TTC549 (cell line): ENCODE data around the gene MTUS2.

ENCODE experiments used
- FAIRE-seq: peaks from 2 replicates; lab custom pipeline; 2012; peaks lifted over from hg19 to GRCh38; lab: Jason Lieb, UNC

Gene MTUS2

GRCh38 chr13:29487466-29488454 is 667.6 kb downstream of the MTUS2 start:
- FAIRE-seq, result no peak

- FAIRE-seq, result no peak
Measured at GRCh38 chr13:29489650-29490560, 669.8 kb downstream of the MTUS2 start.

- FAIRE-seq, result no peak
Measured at GRCh38 chr13:29490561-29490885, 670.4 kb downstream of the MTUS2 start.

GRCh38 chr13:29491248-29491647 is 671.1 kb downstream of the MTUS2 start:
- no peak for FAIRE-seq

GRCh38 chr13:29493796-29494195 is 673.7 kb downstream of the MTUS2 start:
- FAIRE-seq, result no peak

GRCh38 chr13:29494520-29494919 is 674.4 kb downstream of the MTUS2 start:
- FAIRE-seq, result no peak

GRCh38 chr13:29496241-29496712 is 676.1 kb downstream of the MTUS2 start:
- no peak for FAIRE-seq

- FAIRE-seq, result no peak
Measured at GRCh38 chr13:29497137-29497654, 677.1 kb downstream of the MTUS2 start.

- FAIRE-seq, result no peak
Measured at GRCh38 chr13:29498426-29499040, 678.4 kb downstream of the MTUS2 start.

- no peak for FAIRE-seq
Measured at GRCh38 chr13:29499506-29500165, 679.5 kb downstream of the MTUS2 start.

- no peak for FAIRE-seq
Measured at GRCh38 chr13:29500386-29500785, 680.2 kb downstream of the MTUS2 start.

- FAIRE-seq, result no peak
Measured at GRCh38 chr13:29501674-29502073, 681.5 kb downstream of the MTUS2 start.

- no peak for FAIRE-seq
Measured at GRCh38 chr13:29502391-29503008, 682.4 kb downstream of the MTUS2 start.

GRCh38 chr13:29503041-29503837 is 683.1 kb downstream of the MTUS2 start:
- no peak for FAIRE-seq

GRCh38 chr13:29504691-29505090 is 684.6 kb downstream of the MTUS2 start:
- no peak for FAIRE-seq

GRCh38 chr13:29505511-29505910 is 685.4 kb downstream of the MTUS2 start:
- no peak for FAIRE-seq

GRCh38 chr13:29505950-29506349 is 685.8 kb downstream of the MTUS2 start:
- FAIRE-seq, result no peak

- no peak for FAIRE-seq
Measured at GRCh38 chr13:29507356-29507755, 687.2 kb downstream of the MTUS2 start.

GRCh38 chr13:29508130-29508875 is 688.2 kb downstream of the MTUS2 start:
- FAIRE-seq, result no peak

- FAIRE-seq, result no peak
Measured at GRCh38 chr13:29508876-29509252, 688.7 kb downstream of the MTUS2 start.
